Spleen (tissue), 11 donors: ENCODE results near the gene PIM3. TPM values are rescaled to one million over a fixed set of nuclear protein-coding genes. Genes with fewer than 3 reads are reported as not detected.
"Not testable (repeated sequence)": the region's sequence is repeated elsewhere in the genome, so short reads cannot be mapped to it uniquely, and the experiment has no call there.

Source experiments
- DNase-seq: peaks from one replicate; pipeline ENCODE4 v3.0.0-alpha.2; 2020
- H3K27ac ChIP-seq, 8 donors: fragments of 200-600 bp; sonication (generic) in 7 of 8; 1 replicate in 4 of 8; 2 replicates in 4 of 8; pipeline versions ENCODE4 v1.5.0 to v1.8.0; 2016 to 2021; ENCODE audit warnings: inconsistent platforms in 4 of 8, mild to moderate bottlenecking in 4 of 8, moderate library complexity in 1 of 8
- H3K27me3 ChIP-seq, 7 donors: fragments of 200-600 bp; sonication (generic) in 6 of 7; replicated peaks in 1 of 7; 1 replicate in 4 of 7; 2 replicates in 3 of 7; pipeline versions ENCODE4 v1.5.0 to v1.8.0; 2016 to 2021; ENCODE audit warnings: inconsistent platforms in 3 of 7, mild to moderate bottlenecking in 1 of 7
- H3K36me3 ChIP-seq, 6 donors: fragments of 200-600 bp; sonication (generic) in 5 of 6; 1 replicate in 4 of 6; 2 replicates in 2 of 6; pipeline versions ENCODE4 v1.5.0 to v1.8.0; 2016 to 2021; ENCODE audit warnings: inconsistent platforms in 2 of 6
- H3K4me1 ChIP-seq, 6 donors: fragments of 200-600 bp; sonication (generic) in 5 of 6; 1 replicate in 3 of 6; 2 replicates in 3 of 6; pipeline versions ENCODE4 v1.5.0 to v1.8.0; 2016 to 2021; ENCODE audit warnings: inconsistent platforms in 3 of 6
- H3K4me3 ChIP-seq, 8 donors: fragments of 200-600 bp; sonication (generic) in 7 of 8; 1 replicate in 4 of 8; 2 replicates in 4 of 8; pipeline versions ENCODE4 v1.5.0 to v1.8.0; 2016 to 2021; ENCODE audit warnings: inconsistent platforms in 4 of 8, mild to moderate bottlenecking in 4 of 8, moderate library complexity in 2 of 8
- H3K9me3 ChIP-seq, 8 donors: fragments of 200-600 bp; sonication (generic) in 7 of 8; 1 replicate in 4 of 8; 2 replicates in 4 of 8; pipeline versions ENCODE4 v1.5.0 to v1.8.0; 2016 to 2021; ENCODE audit warnings: inconsistent platforms in 4 of 8
- POLR2A ChIP-seq, 3 donors: fragments of 450-650 bp; IDR thresholded peaks; one replicate each; pipeline ENCODE4 v1.5.1; 2017; ENCODE audit warnings: antibody characterized with exemption in 3 of 3, mild to moderate bottlenecking in 1 of 3
- POLR2AphosphoS5 ChIP-seq, 3 donors: sonication (generic); formaldehyde crosslinking; IDR thresholded peaks; one replicate each; pipeline ENCODE4 v1.5.1; 2017; ENCODE audit warnings: antibody characterized with exemption in 3 of 3
- WGBS, 5 donors: extraction: QIAGEN DNeasy Blood & Tissue Kit in 3 of 5; methylation state at CpG; one replicate each; pipeline versions ENCODE4 v1.1.5 to v1.1.7; 2013 to 2018; 5-methylcytosine and 5-hydroxymethylcytosine counted together
- intact Hi-C: fragments of 100-400 bp; cut with DNase I; formaldehyde crosslinking; loops from one replicate; pipeline ENCODE4 v1.15.0; 2023; ENCODE audit warnings: low total_unique reads
- polyA plus RNA-seq, 3 donors: library from polyadenylated mRNA; stranded (reverse); fragments of 200-250 nt; gene quantifications; one replicate each; pipeline ENCODE4 v1.2.1, GENCODE V29; 2013
- total RNA-seq, 7 donors: library from RNA; depleted of rRNA in 3 of 7; stranded (reverse); fragments of >200 nt in 3 of 7; fragmentation: NEBNext Ultra II Directional in 4 of 7; extraction: Animal tissue kit (Norgen Biotek cat#: 25700) in 4 of 7; gene quantifications; one replicate each; pipeline versions ENCODE4 v1.1.0 to v1.2.1, GENCODE V29; 2016 to 2021
- TF ChIP-seq, protein P1 (sequence below), 11 experiments: fragments of 200-600 bp in 7 of 11; fragments of 450-650 bp in 4 of 11; sonication (generic) in 4 of 11; IDR thresholded peaks in 8 of 11; conservative IDR thresholded peaks in 3 of 11; 1 replicate in 7 of 11; 2 replicates in 4 of 11; pipeline versions ENCODE4 v1.4.0 to v1.8.0; 2016 to 2021; ENCODE audit warnings: antibody characterized with exemption in 11 of 11, inconsistent platforms in 4 of 11, mild to moderate bottlenecking in 1 of 11
- donor health status: healthy with polysubstance abuse.
- donor health status: DM: no; HTN: no; CAD: no; lungs with moderate emphysema.
- donor health status: DM: no; HTN: no; CAD: no.
- donor health status: Bipolar disorder and iron deficiency.
- donor health status: healthy.
- donor health status: DM: no; HTN: no; CAD: no.
- donor health status: DM: yes; HTN: yes; CAD: no.

Gene PIM3
- total and polyA plus RNA-seq, 10 donors: 49.5 to 134 (median 93.6) TPM

DNA sequence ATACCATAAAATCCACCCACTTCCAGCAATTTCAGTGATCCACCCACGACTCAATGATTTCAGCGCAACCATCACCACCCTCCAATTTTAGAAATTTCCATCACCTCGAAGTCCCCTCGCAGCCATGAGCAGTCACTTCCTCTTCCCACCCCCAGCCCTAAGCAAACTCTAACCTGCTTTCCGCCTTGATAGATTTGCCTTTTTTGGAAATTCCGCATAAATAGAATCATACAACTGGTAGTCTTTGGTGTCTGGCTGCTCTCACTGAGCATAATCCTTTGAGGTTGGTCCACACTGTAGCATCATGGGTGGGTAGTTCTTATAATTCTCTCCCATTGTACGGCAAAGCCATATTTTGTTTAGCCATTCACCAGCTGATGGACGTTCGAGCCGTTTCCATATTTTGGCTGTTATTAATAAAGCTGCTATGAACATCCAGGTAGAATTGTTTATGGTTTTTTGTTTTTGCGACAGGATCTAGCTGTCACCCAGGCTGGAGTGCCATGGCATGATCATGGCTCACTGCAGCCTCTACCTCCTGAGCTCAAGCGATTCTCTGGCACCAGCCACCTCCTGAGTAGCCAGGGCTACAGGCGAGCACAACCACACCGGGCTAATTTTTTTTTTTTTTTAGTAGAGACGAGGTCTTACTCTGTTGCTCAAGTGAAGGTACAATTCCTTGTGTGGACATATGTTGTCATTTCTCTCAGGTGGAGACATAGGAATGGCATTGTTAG is 16.0 kb downstream of the PIM3 start:
- H3K27ac ChIP-seq: peak overlapping the region in 7 of 8 donors; percentile 15 to 82 (median 47)
- no peak overlapping the region for H3K4me3 ChIP-seq
- H3K27me3 ChIP-seq: peaks cover 0 to 8% (median 0%) of the 10 kb centered on the region in 7 donors
- no peak for DNase-seq
- peaks cover 0 to 18% (median 11%) of the 10 kb centered on the region in 8 donors for H3K9me3 ChIP-seq
- H3K36me3 ChIP-seq: no peaks in the 10 kb centered on the region
- H3K4me1 ChIP-seq: peaks cover 0 to 29% (median 20%) of the 10 kb centered on the region in 6 donors
- intact Hi-C loops: no loop called here
- 54 to 63% (median 59%) methylated on average over 15 of the region's 15 CpGs for WGBS, 5 donors
- no peak for TF ChIP-seq POLR2A (IDR thresholded peaks at IDR 0.05)
- no peak for TF ChIP-seq POLR2AphosphoS5 (IDR thresholded peaks at IDR 0.05)

DNA sequence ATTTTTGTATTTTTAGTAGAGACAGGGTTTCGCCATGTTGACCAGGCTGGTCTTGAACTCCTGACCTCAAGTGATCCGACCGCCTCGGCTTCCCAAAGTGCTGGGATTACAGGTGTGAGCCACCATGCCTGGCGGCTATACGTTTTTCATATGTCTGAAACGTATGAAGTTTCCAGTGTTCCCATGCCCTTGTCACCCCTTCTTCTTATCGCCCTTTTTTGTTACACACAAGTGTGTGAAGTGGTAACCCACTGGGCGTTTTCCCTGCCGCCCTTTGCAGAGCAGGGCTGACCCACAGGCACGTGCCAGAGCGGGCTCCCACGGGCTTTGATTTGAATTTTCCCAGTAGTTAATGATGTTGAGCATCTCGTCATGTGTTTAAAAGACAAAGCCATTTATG is 17.0 kb downstream of the PIM3 start:
- TF ChIP-seq, protein P1, sequence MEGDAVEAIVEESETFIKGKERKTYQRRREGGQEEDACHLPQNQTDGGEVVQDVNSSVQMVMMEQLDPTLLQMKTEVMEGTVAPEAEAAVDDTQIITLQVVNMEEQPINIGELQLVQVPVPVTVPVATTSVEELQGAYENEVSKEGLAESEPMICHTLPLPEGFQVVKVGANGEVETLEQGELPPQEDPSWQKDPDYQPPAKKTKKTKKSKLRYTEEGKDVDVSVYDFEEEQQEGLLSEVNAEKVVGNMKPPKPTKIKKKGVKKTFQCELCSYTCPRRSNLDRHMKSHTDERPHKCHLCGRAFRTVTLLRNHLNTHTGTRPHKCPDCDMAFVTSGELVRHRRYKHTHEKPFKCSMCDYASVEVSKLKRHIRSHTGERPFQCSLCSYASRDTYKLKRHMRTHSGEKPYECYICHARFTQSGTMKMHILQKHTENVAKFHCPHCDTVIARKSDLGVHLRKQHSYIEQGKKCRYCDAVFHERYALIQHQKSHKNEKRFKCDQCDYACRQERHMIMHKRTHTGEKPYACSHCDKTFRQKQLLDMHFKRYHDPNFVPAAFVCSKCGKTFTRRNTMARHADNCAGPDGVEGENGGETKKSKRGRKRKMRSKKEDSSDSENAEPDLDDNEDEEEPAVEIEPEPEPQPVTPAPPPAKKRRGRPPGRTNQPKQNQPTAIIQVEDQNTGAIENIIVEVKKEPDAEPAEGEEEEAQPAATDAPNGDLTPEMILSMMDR (IDR thresholded peaks at IDR 0.05 in 8 of 11, conservative IDR thresholded peaks at IDR 0.05 in 3 of 11): no peak
- no peak for TF ChIP-seq POLR2AphosphoS5 (IDR thresholded peaks at IDR 0.05)
- TF ChIP-seq POLR2A (IDR thresholded peaks at IDR 0.05): no peak
- no peak for DNase-seq
- H3K4me3 ChIP-seq: no peak overlapping the region
- H3K4me1 ChIP-seq: peaks cover 0 to 20% (median 11%) of the 10 kb centered on the region in 6 donors
- no peak overlapping the region for H3K27ac ChIP-seq
- peaks cover 0 to 18% (median 11%) of the 10 kb centered on the region in 8 donors for H3K9me3 ChIP-seq
- H3K36me3 ChIP-seq: no peaks in the 10 kb centered on the region
- WGBS, 5 donors: 79 to 92% (median 85%) methylated on average over 14 of the region's 14 CpGs
- intact Hi-C loops: no loop called here
- H3K27me3 ChIP-seq: peaks cover 0 to 7% (median 4%) of the 10 kb centered on the region in 7 donors

DNA sequence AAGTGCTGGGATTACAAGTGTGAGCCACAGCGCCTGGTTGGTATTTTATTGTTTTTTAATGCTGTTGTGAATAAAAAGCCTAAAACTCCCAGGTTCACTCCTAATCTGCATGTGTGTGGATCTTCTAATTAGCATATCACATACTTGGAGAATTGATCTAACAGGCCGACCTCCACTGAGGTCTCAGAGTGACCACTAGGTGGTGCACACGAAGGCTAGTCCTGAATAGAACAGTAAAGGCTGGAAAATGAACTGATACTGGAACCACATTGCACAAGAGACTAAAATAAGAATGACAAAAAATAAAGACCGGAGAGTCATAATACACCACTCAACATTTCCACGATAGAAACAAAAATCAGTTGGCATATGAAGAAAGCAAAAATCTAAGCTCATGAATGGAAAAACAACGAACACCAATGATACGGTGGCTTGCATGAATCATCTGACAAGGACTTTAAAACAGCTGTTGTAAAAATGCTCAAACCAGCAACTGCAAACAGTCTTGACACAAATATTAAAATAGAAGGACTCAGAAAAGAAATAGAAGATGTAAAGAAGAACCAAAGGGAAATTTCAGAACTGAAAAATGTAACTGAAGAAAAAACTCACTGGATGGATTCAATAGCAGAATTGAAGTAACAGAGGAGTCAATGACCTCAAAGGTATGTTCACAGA is 19.2 kb downstream of the PIM3 start:
- intact Hi-C loops: no loop called here
- peaks cover 0 to 28% (median 25%) of the 10 kb centered on the region in 7 donors for H3K27me3 ChIP-seq
- no peak overlapping the region for H3K4me3 ChIP-seq
- no peak for DNase-seq
- peaks cover 4 to 37% (median 26%) of the 10 kb centered on the region in 6 donors for H3K4me1 ChIP-seq
- H3K9me3 ChIP-seq: peaks cover 0 to 18% (median 11%) of the 10 kb centered on the region in 8 donors
- no peak for TF ChIP-seq POLR2AphosphoS5 (IDR thresholded peaks at IDR 0.05)
- TF ChIP-seq, protein P1 (IDR thresholded peaks at IDR 0.05 in 8 of 11, conservative IDR thresholded peaks at IDR 0.05 in 3 of 11): peak in 9 of 11 experiments; percentile 7 to 76 (median 66)
- no peaks in the 10 kb centered on the region for H3K36me3 ChIP-seq
- 51 to 59% (median 53%) methylated on average over 7 of the region's 7 CpGs for WGBS, 5 donors
- no peak overlapping the region for H3K27ac ChIP-seq

DNA sequence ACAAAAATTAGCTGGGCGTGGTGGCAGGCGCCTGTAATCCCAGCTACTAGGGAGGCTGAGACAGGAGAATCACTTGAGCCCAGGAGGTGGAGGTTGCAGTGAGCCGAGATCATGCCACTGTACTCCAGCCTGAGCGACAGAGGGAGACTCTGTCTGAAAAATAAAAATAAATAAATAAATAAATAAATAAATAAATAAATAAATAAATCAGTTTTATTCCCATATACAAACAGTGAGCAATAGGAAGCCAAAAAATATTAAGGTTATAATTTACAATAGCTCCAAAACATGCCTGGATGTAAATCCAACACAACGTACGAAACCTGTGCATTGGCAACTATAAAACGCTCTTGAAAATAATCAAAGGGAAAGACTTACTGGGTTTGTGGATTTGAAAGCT is 21.2 kb downstream of the PIM3 start:
- H3K4me3 ChIP-seq, H3K36me3 ChIP-seq, H3K27ac ChIP-seq, intact Hi-C loops, DNase-seq: not testable (repeated sequence)
- H3K27me3 ChIP-seq: peaks cover 0 to 36% (median 25%) of the 10 kb centered on the region in 7 donors
- 93 to 99% (median 96%) methylated on average over 7 of the region's 7 CpGs for WGBS, 5 donors
- peaks cover 0 to 35% (median 25%) of the 10 kb centered on the region in 8 donors for H3K9me3 ChIP-seq
- peaks cover 0 to 23% (median 15%) of the 10 kb centered on the region in 6 donors for H3K4me1 ChIP-seq
